HEK293T (cell line): ENCODE results near the gene JARID2.

Source experiments
- CTBP1 ChIP-seq: fragments of 450-650 bp; IDR thresholded peaks from 2 replicates; pipeline ENCODE4 v1.6.1; 2016; ENCODE audit warnings: borderline replicate concordance
- ELF4 ChIP-seq: fragments of 450-650 bp; IDR thresholded peaks from 2 replicates; pipeline ENCODE4 v1.6.1; 2017; ENCODE audit warnings: antibody characterized with exemption
- FOXA1 ChIP-seq: fragments of 450-650 bp; IDR thresholded peaks from 2 replicates; pipeline ENCODE4 v1.6.1; 2016; ENCODE audit warnings: mild to moderate bottlenecking
- FOXK2 ChIP-seq: fragments of 450-650 bp; IDR thresholded peaks from 2 replicates; pipeline ENCODE4 v1.6.1; 2016; ENCODE audit warnings: mild to moderate bottlenecking
- FOXM1 ChIP-seq: fragments of 450-650 bp; IDR thresholded peaks from 2 replicates; pipeline ENCODE4 v1.6.1; 2017; ENCODE audit warnings: mild to moderate bottlenecking, borderline replicate concordance
- L3MBTL2 ChIP-seq: fragments of 450-650 bp; conservative IDR thresholded peaks from 2 replicates; pipeline ENCODE4 v1.6.1; 2016; ENCODE audit warnings: mild to moderate bottlenecking
- NFRKB ChIP-seq: fragments of 450-650 bp; IDR thresholded peaks from 2 replicates; pipeline ENCODE4 v1.6.1; 2016; ENCODE audit warnings: mild to moderate bottlenecking, moderate library complexity
- SP1 ChIP-seq: fragments of 450-650 bp; IDR thresholded peaks from 2 replicates; pipeline ENCODE4 v1.6.1; 2017
- SUZ12 ChIP-seq: fragments of 450-650 bp; IDR thresholded peaks from 2 replicates; pipeline ENCODE4 v1.6.1; 2016; ENCODE audit warnings: mild to moderate bottlenecking
- TARDBP ChIP-seq: fragments of 450-650 bp; IDR thresholded peaks from 2 replicates; pipeline ENCODE4 v1.6.1; 2016
- ZNF384 ChIP-seq: fragments of 450-650 bp; IDR thresholded peaks from 2 replicates; pipeline ENCODE4 v1.6.1; 2016
- TF ChIP-seq, protein P1 (sequence below): fragments of 450-650 bp; IDR thresholded peaks from 2 replicates; pipeline ENCODE4 v1.6.1; 2016

DNA sequence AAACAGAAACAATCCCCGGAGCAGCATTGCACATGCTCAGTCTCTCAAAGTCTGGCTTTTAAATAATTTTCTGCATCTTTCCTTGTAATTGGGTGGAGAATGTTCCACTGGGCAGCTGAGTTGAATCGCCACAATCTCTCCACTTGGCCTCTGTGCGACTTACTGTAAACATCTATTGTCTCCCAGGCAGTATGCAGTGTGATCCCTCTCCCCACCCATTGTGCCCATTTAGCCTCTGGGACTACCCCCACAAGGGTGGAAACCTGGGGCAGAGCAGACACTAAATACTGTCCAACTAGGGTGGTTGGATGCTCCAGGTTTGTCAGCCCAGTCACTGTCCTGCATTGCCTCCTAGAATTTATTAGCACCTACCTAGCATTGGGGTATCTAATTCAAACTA is 96.2 kb downstream of the JARID2 start:
- TF ChIP-seq FOXM1 (no peak), TARDBP (no peak), FOXA1 (no peak), ZNF384 (no peak), ELF4 (no peak), NFRKB (no peak), SP1 (no peak), FOXK2 (no peak), SUZ12 (no peak), CTBP1 (no peak), L3MBTL2 (no peak)
- TF ChIP-seq, protein P1, sequence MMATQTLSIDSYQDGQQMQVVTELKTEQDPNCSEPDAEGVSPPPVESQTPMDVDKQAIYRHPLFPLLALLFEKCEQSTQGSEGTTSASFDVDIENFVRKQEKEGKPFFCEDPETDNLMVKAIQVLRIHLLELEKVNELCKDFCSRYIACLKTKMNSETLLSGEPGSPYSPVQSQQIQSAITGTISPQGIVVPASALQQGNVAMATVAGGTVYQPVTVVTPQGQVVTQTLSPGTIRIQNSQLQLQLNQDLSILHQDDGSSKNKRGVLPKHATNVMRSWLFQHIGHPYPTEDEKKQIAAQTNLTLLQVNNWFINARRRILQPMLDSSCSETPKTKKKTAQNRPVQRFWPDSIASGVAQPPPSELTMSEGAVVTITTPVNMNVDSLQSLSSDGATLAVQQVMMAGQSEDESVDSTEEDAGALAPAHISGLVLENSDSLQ, result no peak
